Measurements from ENCODE around the gene IP6K2.

- no peak for TF ChIP-seq CTCF (IDR thresholded peaks at IDR 0.05; ENCODE audit: low read length)
- no peak for TF ChIP-seq EZH2 (IDR thresholded peaks at IDR 0.05; ENCODE audit: borderline replicate concordance, low read length)
Measured at GRCh38 chr3:48707157-48707556, 9.9 kb downstream of the IP6K2 start.
